ENCODE data around the gene ATP6V1F. TPM values are rescaled to one million over a fixed set of nuclear protein-coding genes. Genes with fewer than 3 reads are reported as not detected.

Gene ATP6V1F
- total RNA-seq, 1 experiment from 2014 or later, result 149 TPM

GRCh38 chr7:128859232-128860157, 3.2 kb upstream of the ATP6V1F start:
- Histone ChIP-seq H3K4me2 (ENCODE audit: low read length) (no peak overlapping the region), H3K9me2 (ENCODE audit: insufficient read depth) (no peaks in the 10 kb centered on the region), H3K27ac (ENCODE audit: low read depth, low read length) (no peak overlapping the region), H4K20me1 (ENCODE audit: insufficient read depth) (no peaks in the 10 kb centered on the region), H3K4me1 (ENCODE audit: control insufficient read depth in 1 of 2, insufficient read depth in 2 of 2, low read length in 2 of 2) (peaks cover 5 to 13% of the 10 kb centered on the region in 2 experiments; a peak in 3 of 4 replicates), H3K9me3 (ENCODE audit: control insufficient read depth in 1 of 2, insufficient read depth in 1 of 2, low read depth in 1 of 2, low read length in 2 of 2) (no peaks in the 10 kb centered on the region), H2AFZ (ENCODE audit: low read depth, low read length, poor library complexity, severe bottlenecking) (no peak overlapping the region), H3K36me3 (ENCODE audit: control insufficient read depth in 1 of 2, insufficient read depth in 2 of 2, low read length in 2 of 2) (no peaks in the 10 kb centered on the region; a peak in 1 of 4 replicates), H3K79me2 (ENCODE audit: insufficient read depth, low read length) (peaks cover 16% of the 10 kb centered on the region), H3K27me3 (ENCODE audit: insufficient read depth, low read length) (no peaks in the 10 kb centered on the region), H3K9ac (ENCODE audit: low read length) (no peak overlapping the region), H3K4me3 (replicated peaks in 1 of 2; ENCODE audit: low read depth in 1 of 2, low read length in 2 of 2) (no peak overlapping the region)
- ATAC-seq, result no peak
- ChIA-PET RAD21 (ENCODE audit: low non-redundant PET in 1 of 2, low total read pairs in 2 of 2, uncharacterized antibody in 2 of 2, unreplicated experiment in 2 of 2) (interaction anchor here in 1 of 2 experiments (1.1 kb wide), 1 partner anchor 21 kb away, joined by 7 read pairs; no protein-coding TSS in a partner anchor), CTCF (interaction anchor here (0.7 to 3.2 kb wide), 8 partner anchors 13 to 354 kb away, joined by 3 to 13 read pairs (median 5); no protein-coding TSS in a partner anchor), POLR2A (no interaction called here)
- intact Hi-C loops (cut with micrococcal nuclease), result no loop called here
- BruUV-seq (replicated peaks), result no TSS peak
- no peak for DNase-seq (ENCODE audit: low read depth, low spot score)
- TF ChIP-seq, protein P1, sequence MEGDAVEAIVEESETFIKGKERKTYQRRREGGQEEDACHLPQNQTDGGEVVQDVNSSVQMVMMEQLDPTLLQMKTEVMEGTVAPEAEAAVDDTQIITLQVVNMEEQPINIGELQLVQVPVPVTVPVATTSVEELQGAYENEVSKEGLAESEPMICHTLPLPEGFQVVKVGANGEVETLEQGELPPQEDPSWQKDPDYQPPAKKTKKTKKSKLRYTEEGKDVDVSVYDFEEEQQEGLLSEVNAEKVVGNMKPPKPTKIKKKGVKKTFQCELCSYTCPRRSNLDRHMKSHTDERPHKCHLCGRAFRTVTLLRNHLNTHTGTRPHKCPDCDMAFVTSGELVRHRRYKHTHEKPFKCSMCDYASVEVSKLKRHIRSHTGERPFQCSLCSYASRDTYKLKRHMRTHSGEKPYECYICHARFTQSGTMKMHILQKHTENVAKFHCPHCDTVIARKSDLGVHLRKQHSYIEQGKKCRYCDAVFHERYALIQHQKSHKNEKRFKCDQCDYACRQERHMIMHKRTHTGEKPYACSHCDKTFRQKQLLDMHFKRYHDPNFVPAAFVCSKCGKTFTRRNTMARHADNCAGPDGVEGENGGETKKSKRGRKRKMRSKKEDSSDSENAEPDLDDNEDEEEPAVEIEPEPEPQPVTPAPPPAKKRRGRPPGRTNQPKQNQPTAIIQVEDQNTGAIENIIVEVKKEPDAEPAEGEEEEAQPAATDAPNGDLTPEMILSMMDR (IDR thresholded peaks at IDR 0.05 in 2 of 3, conservative IDR thresholded peaks at IDR 0.05 in 1 of 3; ENCODE audit: borderline replicate concordance in 1 of 3, insufficient read depth in 1 of 3, low read depth in 2 of 3, low read length in 2 of 3), result no peak
- no peak for TF ChIP-seq ZNF274 (IDR thresholded peaks at IDR 0.05; ENCODE audit: low read depth, low read length)
- TF ChIP-seq SRF (IDR thresholded peaks at IDR 0.05; ENCODE audit: low read depth), result no peak
- no peak for TF ChIP-seq RAD21 (IDR thresholded peaks at IDR 0.05; ENCODE audit: low read depth)
- TF ChIP-seq, protein P2, sequence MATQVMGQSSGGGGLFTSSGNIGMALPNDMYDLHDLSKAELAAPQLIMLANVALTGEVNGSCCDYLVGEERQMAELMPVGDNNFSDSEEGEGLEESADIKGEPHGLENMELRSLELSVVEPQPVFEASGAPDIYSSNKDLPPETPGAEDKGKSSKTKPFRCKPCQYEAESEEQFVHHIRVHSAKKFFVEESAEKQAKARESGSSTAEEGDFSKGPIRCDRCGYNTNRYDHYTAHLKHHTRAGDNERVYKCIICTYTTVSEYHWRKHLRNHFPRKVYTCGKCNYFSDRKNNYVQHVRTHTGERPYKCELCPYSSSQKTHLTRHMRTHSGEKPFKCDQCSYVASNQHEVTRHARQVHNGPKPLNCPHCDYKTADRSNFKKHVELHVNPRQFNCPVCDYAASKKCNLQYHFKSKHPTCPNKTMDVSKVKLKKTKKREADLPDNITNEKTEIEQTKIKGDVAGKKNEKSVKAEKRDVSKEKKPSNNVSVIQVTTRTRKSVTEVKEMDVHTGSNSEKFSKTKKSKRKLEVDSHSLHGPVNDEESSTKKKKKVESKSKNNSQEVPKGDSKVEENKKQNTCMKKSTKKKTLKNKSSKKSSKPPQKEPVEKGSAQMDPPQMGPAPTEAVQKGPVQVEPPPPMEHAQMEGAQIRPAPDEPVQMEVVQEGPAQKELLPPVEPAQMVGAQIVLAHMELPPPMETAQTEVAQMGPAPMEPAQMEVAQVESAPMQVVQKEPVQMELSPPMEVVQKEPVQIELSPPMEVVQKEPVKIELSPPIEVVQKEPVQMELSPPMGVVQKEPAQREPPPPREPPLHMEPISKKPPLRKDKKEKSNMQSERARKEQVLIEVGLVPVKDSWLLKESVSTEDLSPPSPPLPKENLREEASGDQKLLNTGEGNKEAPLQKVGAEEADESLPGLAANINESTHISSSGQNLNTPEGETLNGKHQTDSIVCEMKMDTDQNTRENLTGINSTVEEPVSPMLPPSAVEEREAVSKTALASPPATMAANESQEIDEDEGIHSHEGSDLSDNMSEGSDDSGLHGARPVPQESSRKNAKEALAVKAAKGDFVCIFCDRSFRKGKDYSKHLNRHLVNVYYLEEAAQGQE (IDR thresholded peaks at IDR 0.05; ENCODE audit: low read depth), result no peak
- TF ChIP-seq, protein P3, sequence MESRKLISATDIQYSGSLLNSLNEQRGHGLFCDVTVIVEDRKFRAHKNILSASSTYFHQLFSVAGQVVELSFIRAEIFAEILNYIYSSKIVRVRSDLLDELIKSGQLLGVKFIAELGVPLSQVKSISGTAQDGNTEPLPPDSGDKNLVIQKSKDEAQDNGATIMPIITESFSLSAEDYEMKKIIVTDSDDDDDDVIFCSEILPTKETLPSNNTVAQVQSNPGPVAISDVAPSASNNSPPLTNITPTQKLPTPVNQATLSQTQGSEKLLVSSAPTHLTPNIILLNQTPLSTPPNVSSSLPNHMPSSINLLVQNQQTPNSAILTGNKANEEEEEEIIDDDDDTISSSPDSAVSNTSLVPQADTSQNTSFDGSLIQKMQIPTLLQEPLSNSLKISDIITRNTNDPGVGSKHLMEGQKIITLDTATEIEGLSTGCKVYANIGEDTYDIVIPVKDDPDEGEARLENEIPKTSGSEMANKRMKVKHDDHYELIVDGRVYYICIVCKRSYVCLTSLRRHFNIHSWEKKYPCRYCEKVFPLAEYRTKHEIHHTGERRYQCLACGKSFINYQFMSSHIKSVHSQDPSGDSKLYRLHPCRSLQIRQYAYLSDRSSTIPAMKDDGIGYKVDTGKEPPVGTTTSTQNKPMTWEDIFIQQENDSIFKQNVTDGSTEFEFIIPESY (IDR thresholded peaks at IDR 0.05; ENCODE audit: extremely low read depth, insufficient replicate concordance, low read length), result no peak
- TF ChIP-seq SIN3A (IDR thresholded peaks at IDR 0.05; ENCODE audit: low read depth), result no peak
- no peak for TF ChIP-seq EZH2 (IDR thresholded peaks at IDR 0.05)
- TF ChIP-seq, protein P4, sequence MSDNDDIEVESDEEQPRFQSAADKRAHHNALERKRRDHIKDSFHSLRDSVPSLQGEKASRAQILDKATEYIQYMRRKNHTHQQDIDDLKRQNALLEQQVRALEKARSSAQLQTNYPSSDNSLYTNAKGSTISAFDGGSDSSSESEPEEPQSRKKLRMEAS (IDR thresholded peaks at IDR 0.05), result no peak
